HG03280 (cell line): ENCODE data around the gene CAVIN3.

ENCODE experiments used
- ATAC-seq: cut with Tn5 transposase; IDR thresholded peaks from one replicate; pipeline ENCODE4 v1.9.1; 2021; ENCODE audit warnings: mild to moderate bottlenecking, moderate library complexity; ENCODE audit not compliant: unreplicated experiment

CAVIN3 gene

GRCh38 chr11:6271598-6271997 is 48.7 kb downstream of the CAVIN3 start:
- no peak for ATAC-seq

- ATAC-seq = no peak
Measured at GRCh38 chr11:6270584-6271246, 49.6 kb downstream of the CAVIN3 start.

- ATAC-seq = no peak
Measured at GRCh38 chr11:6269994-6270393, 50.3 kb downstream of the CAVIN3 start.
